Skeletal muscle cell (primary cell): ENCODE data around the gene ST6GAL2.

Experiments
- DNase-seq: peaks from one replicate; pipeline ENCODE4 v3.0.0-alpha.2; 2010; ENCODE audit warnings: low read depth
- H3K4me3 ChIP-seq: 2 replicates; pipeline ENCODE4 v1.5.1; 2011; ENCODE audit warnings: low read depth, mild to moderate bottlenecking, control low read depth, low read length, moderate library complexity

The ST6GAL2 gene

GRCh38 chr2:106831816-106832569, 54.0 kb downstream of the ST6GAL2 start:
- no peak for DNase-seq
- H3K4me3 ChIP-seq = no peak overlapping the region

- H3K4me3 ChIP-seq = no peak overlapping the region
- no peak for DNase-seq
Measured at GRCh38 chr2:106831241-106831640, 54.7 kb downstream of the ST6GAL2 start.

- DNase-seq = no peak
- no peak overlapping the region for H3K4me3 ChIP-seq
Measured at GRCh38 chr2:106830191-106830590, 55.8 kb downstream of the ST6GAL2 start.

- H3K4me3 ChIP-seq = no peak overlapping the region
- no peak for DNase-seq
Measured at GRCh38 chr2:106828119-106828518, 57.8 kb downstream of the ST6GAL2 start.

GRCh38 chr2:106827158-106827557, 58.8 kb downstream of the ST6GAL2 start:
- DNase-seq = no peak
- H3K4me3 ChIP-seq = no peak overlapping the region

- no peak for DNase-seq
- H3K4me3 ChIP-seq = no peak overlapping the region
Measured at GRCh38 chr2:106825161-106825560, 60.8 kb downstream of the ST6GAL2 start.

GRCh38 chr2:106816974-106817373, 69.0 kb downstream of the ST6GAL2 start:
- H3K4me3 ChIP-seq = no peak overlapping the region
- DNase-seq = no peak

- DNase-seq = no peak
- no peak overlapping the region for H3K4me3 ChIP-seq
Measured at GRCh38 chr2:106812841-106813240, 73.1 kb downstream of the ST6GAL2 start.

- DNase-seq = no peak
- no peak overlapping the region for H3K4me3 ChIP-seq
Measured at GRCh38 chr2:106812383-106812782, 73.6 kb downstream of the ST6GAL2 start.

- no peak overlapping the region for H3K4me3 ChIP-seq
- no peak for DNase-seq
Measured at GRCh38 chr2:106805716-106806115, 80.3 kb downstream of the ST6GAL2 start.

GRCh38 chr2:106804161-106804560, 81.8 kb downstream of the ST6GAL2 start:
- no peak for DNase-seq
- H3K4me3 ChIP-seq = no peak overlapping the region

- DNase-seq = no peak
- no peak overlapping the region for H3K4me3 ChIP-seq
Measured at GRCh38 chr2:106800976-106801655, 84.9 kb downstream of the ST6GAL2 start.

- no peak overlapping the region for H3K4me3 ChIP-seq
- no peak for DNase-seq
Measured at GRCh38 chr2:106800180-106800579, 85.8 kb downstream of the ST6GAL2 start.

- no peak for DNase-seq
- H3K4me3 ChIP-seq = no peak overlapping the region
Measured at GRCh38 chr2:106798826-106799552, 87.0 kb downstream of the ST6GAL2 start.

- no peak overlapping the region for H3K4me3 ChIP-seq
- DNase-seq = no peak
Measured at GRCh38 chr2:106797494-106797893, 88.5 kb downstream of the ST6GAL2 start.

- DNase-seq = no peak
- no peak overlapping the region for H3K4me3 ChIP-seq
Measured at GRCh38 chr2:106792671-106793070, 93.3 kb downstream of the ST6GAL2 start.

GRCh38 chr2:106789185-106789584, 96.8 kb downstream of the ST6GAL2 start:
- H3K4me3 ChIP-seq = no peak overlapping the region
- no peak for DNase-seq

GRCh38 chr2:106782681-106783080, 103.3 kb downstream of the ST6GAL2 start:
- H3K4me3 ChIP-seq = no peak overlapping the region
- no peak for DNase-seq

GRCh38 chr2:106781196-106781595, 104.8 kb downstream of the ST6GAL2 start:
- DNase-seq = no peak
- H3K4me3 ChIP-seq = no peak overlapping the region

- DNase-seq = no peak
Measured at GRCh38 chr2:106771811-106772210, 114.2 kb downstream of the ST6GAL2 start.

More at GRCh38 chr2:106771811-106772210, 114.2 kb downstream of the ST6GAL2 start:
- H3K4me3 ChIP-seq = no peak overlapping the region
